ENCODE data around the gene PPM1F. TPM values are rescaled to one million over a fixed set of nuclear protein-coding genes. Genes with fewer than 3 reads are reported as not detected.

The PPM1F gene
- total RNA-seq, 2 donors from 2014 or later, result 37.6 to 49.2 TPM

- no peak for TF ChIP-seq CTCF (conservative IDR thresholded peaks at IDR 0.05)
- peaks cover 5% of the 10 kb centered on the region for H3K4me1 ChIP-seq (ENCODE audit: control insufficient read depth, insufficient read depth, low read length)
- H3K36me3 Mint-ChIP-seq (ENCODE audit: low read depth), result peaks cover 4% of the 10 kb centered on the region
- H3K9me3 Mint-ChIP-seq, result no peaks in the 10 kb centered on the region
- H3K9me3 ChIP-seq (ENCODE audit: control insufficient read depth, low read length), result no peaks in the 10 kb centered on the region
- DNase-seq, result no peak
- H3K36me3 ChIP-seq (ENCODE audit: control insufficient read depth, insufficient read depth, low read length), result no peaks in the 10 kb centered on the region
- H3K9ac ChIP-seq (ENCODE audit: extremely low read depth, low read length, poor library complexity, severe bottlenecking), result no peak overlapping the region
- H3K27ac ChIP-seq (ENCODE audit: low read depth, low read length), result no peak overlapping the region
- peaks cover 20% of the 10 kb centered on the region for H3K4me1 Mint-ChIP-seq
- H3K4me3 ChIP-seq (ENCODE audit: low read length), result no peak overlapping the region
- H3K27me3 Mint-ChIP-seq (ENCODE audit: insufficient read depth), result no peaks in the 10 kb centered on the region
- 88 to 99% methylated on average over 8 to 17 of the region's 20 CpGs for WGBS, 2 experiments (ENCODE audit: insufficient coverage in 1 of 2, insufficient read length in 1 of 2)
- H3K27me3 ChIP-seq (ENCODE audit: control insufficient read depth, insufficient read depth, low read length, poor library complexity, severe bottlenecking), result no peaks in the 10 kb centered on the region
- H3K27ac Mint-ChIP-seq, result no peak overlapping the region
- H3K4me3 Mint-ChIP-seq, result no peak overlapping the region
Measured at GRCh38 chr22:21919526-21920307, 32.9 kb downstream of the PPM1F start.

- Histone ChIP-seq H3K9ac (ENCODE audit: extremely low read depth, low read length, poor library complexity, severe bottlenecking) (no peak overlapping the region), H3K9me3 (ENCODE audit: control insufficient read depth, low read length) (no peaks in the 10 kb centered on the region), H3K36me3 (ENCODE audit: control insufficient read depth, insufficient read depth, low read length) (no peaks in the 10 kb centered on the region), H3K4me3 (ENCODE audit: low read length) (no peak overlapping the region), H3K27me3 (ENCODE audit: control insufficient read depth, insufficient read depth, low read length, poor library complexity, severe bottlenecking) (no peaks in the 10 kb centered on the region), H3K4me1 (ENCODE audit: control insufficient read depth, insufficient read depth, low read length) (peaks cover 5% of the 10 kb centered on the region), H3K27ac (ENCODE audit: low read depth, low read length) (no peak overlapping the region)
- H3K4me3 Mint-ChIP-seq, result no peak overlapping the region
- DNase-seq, result no peak
- no peak overlapping the region for H3K27ac Mint-ChIP-seq
- H3K9me3 Mint-ChIP-seq, result no peaks in the 10 kb centered on the region
- TF ChIP-seq CTCF (conservative IDR thresholded peaks at IDR 0.05), result no peak
- 94 to 98% methylated on average over 8 to 12 of the region's 12 CpGs for WGBS, 2 experiments (ENCODE audit: insufficient coverage in 1 of 2, insufficient read length in 1 of 2)
- H3K27me3 Mint-ChIP-seq (ENCODE audit: insufficient read depth), result no peaks in the 10 kb centered on the region
- peaks cover 2% of the 10 kb centered on the region for H3K36me3 Mint-ChIP-seq (ENCODE audit: low read depth)
- peaks cover 20% of the 10 kb centered on the region for H3K4me1 Mint-ChIP-seq
Measured at GRCh38 chr22:21918466-21919185, 34.0 kb downstream of the PPM1F start.

GRCh38 chr22:21917959-21918261, 34.7 kb downstream of the PPM1F start:
- Histone ChIP-seq H3K27ac (ENCODE audit: low read depth, low read length) (no peak overlapping the region), H3K9ac (ENCODE audit: extremely low read depth, low read length, poor library complexity, severe bottlenecking) (no peak overlapping the region), H3K27me3 (ENCODE audit: control insufficient read depth, insufficient read depth, low read length, poor library complexity, severe bottlenecking) (no peaks in the 10 kb centered on the region), H3K4me3 (ENCODE audit: low read length) (no peak overlapping the region), H3K36me3 (ENCODE audit: control insufficient read depth, insufficient read depth, low read length) (no peaks in the 10 kb centered on the region), H3K4me1 (ENCODE audit: control insufficient read depth, insufficient read depth, low read length) (peaks cover 5% of the 10 kb centered on the region), H3K9me3 (ENCODE audit: control insufficient read depth, low read length) (no peaks in the 10 kb centered on the region)
- Mint-ChIP-seq H3K27ac (no peak overlapping the region), H3K9me3 (no peaks in the 10 kb centered on the region), H3K36me3 (ENCODE audit: low read depth) (peaks cover 2% of the 10 kb centered on the region), H3K4me3 (no peak overlapping the region), H3K4me1 (peaks cover 20% of the 10 kb centered on the region), H3K27me3 (ENCODE audit: insufficient read depth) (no peaks in the 10 kb centered on the region)
- WGBS, 2 experiments (ENCODE audit: insufficient coverage in 1 of 2, insufficient read length in 1 of 2), result 84 to 100% methylated on average over 3 to 6 of the region's 6 CpGs
- no peak for TF ChIP-seq CTCF (conservative IDR thresholded peaks at IDR 0.05)
- DNase-seq, result no peak
